ENCODE measurements around the gene ATP8B2.

- TF ChIP-seq CTCF (IDR thresholded peaks at IDR 0.05; ENCODE audit: low read depth, low read length) (no peak), EZH2phosphoT487 (IDR thresholded peaks at IDR 0.05; ENCODE audit: low read depth) (no peak)
Observed at GRCh38 chr1:154320882-154321608, 4.3 kb upstream of the ATP8B2 start, which contains the start of gene AQP10.

Data from OCI-LY3 (cell line).